ENCODE data around the gene CLIC3. TPM values are rescaled to one million over a fixed set of nuclear protein-coding genes. Genes with fewer than 3 reads are reported as not detected.

The CLIC3 gene
- total and polyA plus RNA-seq, 2 donors (not counting 1 experiment from before 2014, with no cell fraction given), result 1.1 to 1.9 TPM

DNA sequence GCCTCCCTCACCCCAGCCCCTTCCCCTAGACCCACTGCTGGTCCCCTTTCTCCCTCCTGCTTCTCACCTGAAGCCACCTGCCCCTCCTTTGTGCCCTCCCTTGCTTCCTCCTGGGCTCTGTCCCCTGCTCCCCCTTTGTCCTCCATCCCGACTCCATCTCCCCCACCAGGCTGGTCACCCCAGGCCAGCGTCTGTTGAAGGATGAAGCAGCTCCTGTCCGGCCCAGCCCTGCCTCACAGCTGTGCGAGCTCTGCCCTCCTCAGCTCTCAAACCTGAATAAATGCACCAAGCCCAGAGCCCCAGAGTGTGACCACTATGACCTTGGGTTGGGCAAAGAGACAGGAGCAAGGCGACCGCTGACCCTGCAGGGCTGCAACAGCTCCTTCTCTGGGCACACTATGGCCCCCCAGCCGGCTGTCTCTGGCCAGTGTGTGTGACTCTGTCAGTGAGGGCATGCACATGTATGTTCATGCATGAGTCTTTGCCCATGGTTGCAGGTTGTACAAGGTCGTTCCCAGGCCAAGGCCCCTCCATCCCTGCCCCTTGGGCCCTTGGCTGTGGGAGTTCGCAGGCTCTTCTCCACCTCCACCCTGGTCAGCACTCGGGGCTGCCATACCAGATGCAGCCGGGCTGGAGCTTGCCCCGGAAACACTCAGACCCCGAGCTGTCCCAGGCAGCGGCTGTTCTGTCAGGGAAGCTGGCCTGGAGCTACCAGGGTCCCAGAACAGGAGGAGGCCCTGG lies 41.0 kb downstream of the CLIC3 start:
- CTCF ChIA-PET, result no interaction called here
- intact Hi-C loops (cut with micrococcal nuclease), result no loop called here
- Histone ChIP-seq H3K79me2 (ENCODE audit: control insufficient read depth, insufficient read depth, low read length) (no peaks in the 10 kb centered on the region), H3K36me3 (replicated peaks in 1 of 2; ENCODE audit: control extremely low read depth in 1 of 2, control insufficient read depth in 1 of 2, extremely low read depth in 1 of 2, insufficient read depth in 2 of 2, low read length in 1 of 2) (no peaks in the 10 kb centered on the region), H3K9me3 (ENCODE audit: control extremely low read depth in 1 of 3, control insufficient read depth in 2 of 3, insufficient read depth in 1 of 3, low read length in 2 of 3) (peaks cover 0 to 2% (median 0%) of the 10 kb centered on the region in 3 donors), H4K20me1 (ENCODE audit: control insufficient read depth, insufficient read depth, low read length, poor library complexity, severe bottlenecking) (no peaks in the 10 kb centered on the region), H3K4me3 (ENCODE audit: control extremely low read depth in 1 of 5, extremely low read depth in 1 of 5, insufficient read depth in 1 of 5, low read depth in 2 of 5, low read length in 4 of 5) (no peak overlapping the region), H3K27me3 (replicated peaks in 1 of 4; ENCODE audit: control extremely low read depth in 1 of 4, control insufficient read depth in 3 of 4, insufficient read depth in 4 of 4, low read length in 3 of 4) (peaks cover 0 to 6% (median under 1%) of the 10 kb centered on the region in 4 experiments), H3K4me1 (ENCODE audit: control insufficient read depth in 2 of 2, insufficient read depth in 2 of 2, low read length in 2 of 2) (peaks cover 3 to 4% of the 10 kb centered on the region in 2 donors), H2AFZ (ENCODE audit: insufficient read depth, low read depth, low read length, poor library complexity, severe bottlenecking) (no peak overlapping the region), H3K27ac (ENCODE audit: low read length in 2 of 2) (no peak overlapping the region), H3K4me2 (replicated peaks; ENCODE audit: low read depth, low read length, poor library complexity, severe bottlenecking) (no peak overlapping the region), H3K9ac (ENCODE audit: low read length) (no peak overlapping the region)
- Mint-ChIP-seq H3K27ac (no peak overlapping the region), H3K9me3 (ENCODE audit: insufficient read depth) (no peaks in the 10 kb centered on the region), H3K27me3 (no peaks in the 10 kb centered on the region), H3K4me3 (no peak overlapping the region), H3K4me1 (no peaks in the 10 kb centered on the region)
- no peak for TF ChIP-seq EZH2 (IDR thresholded peaks at IDR 0.05; ENCODE audit: borderline replicate concordance, insufficient read depth, low read depth, low read length, poor library complexity, severe bottlenecking)
- TF ChIP-seq, protein P1, sequence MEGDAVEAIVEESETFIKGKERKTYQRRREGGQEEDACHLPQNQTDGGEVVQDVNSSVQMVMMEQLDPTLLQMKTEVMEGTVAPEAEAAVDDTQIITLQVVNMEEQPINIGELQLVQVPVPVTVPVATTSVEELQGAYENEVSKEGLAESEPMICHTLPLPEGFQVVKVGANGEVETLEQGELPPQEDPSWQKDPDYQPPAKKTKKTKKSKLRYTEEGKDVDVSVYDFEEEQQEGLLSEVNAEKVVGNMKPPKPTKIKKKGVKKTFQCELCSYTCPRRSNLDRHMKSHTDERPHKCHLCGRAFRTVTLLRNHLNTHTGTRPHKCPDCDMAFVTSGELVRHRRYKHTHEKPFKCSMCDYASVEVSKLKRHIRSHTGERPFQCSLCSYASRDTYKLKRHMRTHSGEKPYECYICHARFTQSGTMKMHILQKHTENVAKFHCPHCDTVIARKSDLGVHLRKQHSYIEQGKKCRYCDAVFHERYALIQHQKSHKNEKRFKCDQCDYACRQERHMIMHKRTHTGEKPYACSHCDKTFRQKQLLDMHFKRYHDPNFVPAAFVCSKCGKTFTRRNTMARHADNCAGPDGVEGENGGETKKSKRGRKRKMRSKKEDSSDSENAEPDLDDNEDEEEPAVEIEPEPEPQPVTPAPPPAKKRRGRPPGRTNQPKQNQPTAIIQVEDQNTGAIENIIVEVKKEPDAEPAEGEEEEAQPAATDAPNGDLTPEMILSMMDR (IDR thresholded peaks at IDR 0.05), result no peak
- 92% methylated on average over 14 of the region's 14 CpGs for WGBS (ENCODE audit: insufficient coverage)
- DNase-seq (no peak), ATAC-seq (ENCODE audit: low read depth) (no peak)
- POLR2A ChIA-PET, result no interaction called here

DNA sequence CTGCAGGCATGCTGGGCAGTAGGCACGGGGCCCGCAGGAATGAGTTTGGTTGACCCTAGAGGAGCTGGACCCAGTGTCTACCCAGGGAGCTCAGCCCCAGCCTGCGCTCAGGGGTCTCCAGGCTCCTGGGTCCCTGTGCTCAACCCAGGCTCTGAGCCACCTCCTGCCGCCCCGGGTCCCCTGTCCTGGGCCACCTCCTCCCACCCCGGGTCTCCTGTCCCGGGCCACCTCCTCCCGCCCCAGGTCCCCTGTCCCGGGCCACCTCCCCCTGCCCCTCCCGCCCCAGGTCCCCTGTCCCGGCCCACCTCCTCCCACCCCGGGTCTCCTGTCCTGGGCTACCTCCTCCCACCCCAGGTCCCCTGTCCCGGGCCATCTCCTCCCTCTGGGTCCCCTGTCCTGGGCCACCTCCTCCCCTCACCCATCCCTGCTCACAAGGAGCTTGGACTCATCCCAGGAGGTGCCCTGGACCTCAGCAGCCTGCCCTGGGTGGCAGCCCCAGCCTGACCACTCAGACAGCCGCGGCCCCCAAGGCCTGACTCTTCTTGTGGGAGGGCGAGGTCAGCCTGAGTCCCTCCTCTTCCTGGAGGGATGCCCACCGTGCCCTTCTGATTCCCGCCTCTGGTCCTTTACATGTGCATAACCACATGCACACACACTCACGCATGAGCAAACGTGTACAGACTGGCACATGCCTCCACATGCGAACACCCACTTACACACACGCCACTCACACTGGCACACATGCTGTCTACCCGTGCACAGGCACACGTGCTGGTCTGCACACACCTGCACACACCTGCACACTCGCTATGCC lies 41.9 kb downstream of the CLIC3 start:
- intact Hi-C loops (cut with micrococcal nuclease), result no loop called here

More for the DNA sequence above, 41.9 kb downstream of the CLIC3 start:
- DNase-seq (no peak), ATAC-seq (ENCODE audit: low read depth) (no peak)
- Histone ChIP-seq H3K9me3 (ENCODE audit: control extremely low read depth in 1 of 3, control insufficient read depth in 2 of 3, insufficient read depth in 1 of 3, low read length in 2 of 3) (peaks cover 0 to 2% (median 0%) of the 10 kb centered on the region in 3 donors), H2AFZ (ENCODE audit: insufficient read depth, low read depth, low read length, poor library complexity, severe bottlenecking) (no peak overlapping the region), H4K20me1 (ENCODE audit: control insufficient read depth, insufficient read depth, low read length, poor library complexity, severe bottlenecking) (no peaks in the 10 kb centered on the region), H3K4me1 (ENCODE audit: control insufficient read depth in 2 of 2, insufficient read depth in 2 of 2, low read length in 2 of 2) (peaks cover 5 to 8% of the 10 kb centered on the region in 2 donors), H3K4me2 (replicated peaks; ENCODE audit: low read depth, low read length, poor library complexity, severe bottlenecking) (no peak overlapping the region), H3K27ac (ENCODE audit: low read length in 2 of 2) (no peak overlapping the region), H3K4me3 (ENCODE audit: control extremely low read depth in 1 of 5, extremely low read depth in 1 of 5, insufficient read depth in 1 of 5, low read depth in 2 of 5, low read length in 4 of 5) (no peak overlapping the region), H3K79me2 (ENCODE audit: control insufficient read depth, insufficient read depth, low read length) (no peaks in the 10 kb centered on the region), H3K27me3 (replicated peaks in 1 of 4; ENCODE audit: control extremely low read depth in 1 of 4, control insufficient read depth in 3 of 4, insufficient read depth in 4 of 4, low read length in 3 of 4) (peaks cover 0 to 6% (median 0%) of the 10 kb centered on the region in 4 experiments), H3K9ac (ENCODE audit: low read length) (no peak overlapping the region), H3K36me3 (replicated peaks in 1 of 2; ENCODE audit: control extremely low read depth in 1 of 2, control insufficient read depth in 1 of 2, extremely low read depth in 1 of 2, insufficient read depth in 2 of 2, low read length in 1 of 2) (no peaks in the 10 kb centered on the region)
- no peaks in the 10 kb centered on the region for H3K9me3 Mint-ChIP-seq (ENCODE audit: insufficient read depth)
- WGBS (ENCODE audit: insufficient coverage), result 90% methylated on average over 17 of the region's 25 CpGs
- H3K4me1 Mint-ChIP-seq, result peaks cover 4% of the 10 kb centered on the region
- CTCF ChIA-PET, result no interaction called here
- H3K4me3 Mint-ChIP-seq, result no peak overlapping the region
- H3K27ac Mint-ChIP-seq, result no peak overlapping the region
- no peaks in the 10 kb centered on the region for H3K27me3 Mint-ChIP-seq
- no peak for TF ChIP-seq EZH2 (IDR thresholded peaks at IDR 0.05; ENCODE audit: borderline replicate concordance, insufficient read depth, low read depth, low read length, poor library complexity, severe bottlenecking)
- TF ChIP-seq, protein P1 (IDR thresholded peaks at IDR 0.05), result no peak
- POLR2A ChIA-PET, result no interaction called here

All from B cell (primary cell).